T-helper 2 cell treated with Interferon-gamma antibody and Interleukin-4, amounts not matched to agents 100 ng/mL and 5 ng/mL, for 36 hours (primary cell): ENCODE measurements around the gene CLEC3A. TPM values are rescaled to one million over a fixed set of nuclear protein-coding genes. Genes with fewer than 3 reads are reported as not detected.
"Not testable (repeated sequence)": the region's sequence is repeated elsewhere in the genome, so short reads cannot be mapped to it uniquely, and the experiment has no call there.

ENCODE experiments used
- intact Hi-C: fragments of 100-400 bp; cut with micrococcal nuclease; formaldehyde crosslinking; loops from one replicate; pipeline ENCODE4 v1.15.1; 2023
- total RNA-seq: library from RNA; stranded (reverse); gene quantifications from 2 replicates; pipeline ENCODE4 v1.2.3, GENCODE V29; 2022

CLEC3A gene, protein sequence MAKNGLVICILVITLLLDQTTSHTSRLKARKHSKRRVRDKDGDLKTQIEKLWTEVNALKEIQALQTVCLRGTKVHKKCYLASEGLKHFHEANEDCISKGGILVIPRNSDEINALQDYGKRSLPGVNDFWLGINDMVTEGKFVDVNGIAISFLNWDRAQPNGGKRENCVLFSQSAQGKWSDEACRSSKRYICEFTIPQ
- not detected in 2 replicates for total RNA-seq

DNA sequence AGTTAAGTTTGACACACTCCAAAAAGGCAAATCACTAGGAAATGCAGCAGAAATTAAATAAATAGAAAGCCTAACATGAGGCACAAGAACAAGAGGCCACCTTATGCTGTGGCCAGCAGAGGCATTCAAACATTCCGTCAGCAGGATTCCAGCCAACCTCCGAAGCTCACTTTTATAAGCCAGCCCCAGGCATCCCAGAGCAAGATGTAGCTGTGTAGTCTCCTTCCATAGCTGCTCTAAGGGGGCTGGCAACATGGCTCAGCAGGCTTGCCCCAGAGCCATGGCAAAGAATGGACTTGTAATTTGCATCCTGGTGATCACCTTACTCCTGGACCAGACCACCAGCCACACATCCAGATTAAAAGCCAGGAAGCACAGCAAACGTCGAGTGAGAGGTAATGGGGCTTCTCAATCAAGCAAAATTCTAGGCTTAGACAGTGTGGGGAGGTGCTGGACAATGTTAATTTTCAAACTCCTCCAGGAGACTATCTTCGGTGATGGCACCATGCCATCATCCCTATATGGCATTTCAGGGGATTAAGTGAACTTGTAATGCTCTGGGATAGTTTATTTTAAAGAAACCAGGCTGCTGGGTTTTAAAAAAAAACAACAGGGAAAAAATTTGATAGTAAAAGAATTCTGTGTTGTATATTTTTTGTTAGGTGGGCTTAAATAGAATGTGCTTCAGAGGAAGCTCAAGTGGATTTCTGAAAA, at the start of gene CLEC3A:
TSS of gene CLEC3A (plus strand) at position 202 of the 714 bp plus-strand sequence. CDS start at position 281, 79 bp downstream.
- intact Hi-C loops = no loop called here

DNA sequence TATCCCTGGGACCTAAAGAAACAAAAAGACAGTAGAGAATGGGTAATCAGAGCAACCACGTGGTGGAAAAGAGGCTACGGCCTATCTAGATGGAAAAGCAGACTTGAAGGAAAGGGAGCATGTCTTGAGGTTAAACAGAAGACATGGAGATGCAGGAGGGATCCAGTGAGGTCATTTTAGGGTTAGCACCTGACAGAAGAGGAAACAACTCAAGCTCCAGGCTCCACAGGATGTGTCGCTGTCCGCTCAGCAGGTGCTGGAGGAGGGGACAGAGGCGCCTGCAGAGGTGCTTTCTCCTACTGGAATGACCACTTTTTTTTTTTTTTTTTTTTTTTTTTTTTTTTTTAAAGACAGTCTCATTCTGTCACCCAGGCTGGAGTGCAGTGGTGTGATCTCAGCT, 47.5 kb upstream of the CLEC3A start:
- intact Hi-C loops = no loop called here

DNA sequence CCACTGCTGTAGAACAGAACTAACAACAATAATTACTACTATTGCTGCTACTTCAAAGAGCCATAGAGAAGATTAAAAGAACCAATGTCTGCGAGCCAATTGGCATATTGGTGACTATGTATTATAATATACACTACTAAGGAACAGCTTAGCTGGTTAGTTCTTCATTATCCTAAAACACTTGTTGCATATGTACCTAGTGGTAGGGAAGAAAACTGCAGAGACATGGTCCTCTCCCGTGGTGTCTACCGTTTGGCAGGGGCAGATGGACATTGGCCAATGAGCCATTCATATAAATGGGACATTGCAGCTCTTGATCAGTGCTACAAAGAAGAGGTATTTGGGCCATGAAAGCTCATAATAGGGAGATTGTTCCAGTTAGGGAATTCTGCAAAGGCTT, 46.4 kb upstream of the CLEC3A start:
- intact Hi-C loops = no loop called here

DNA sequence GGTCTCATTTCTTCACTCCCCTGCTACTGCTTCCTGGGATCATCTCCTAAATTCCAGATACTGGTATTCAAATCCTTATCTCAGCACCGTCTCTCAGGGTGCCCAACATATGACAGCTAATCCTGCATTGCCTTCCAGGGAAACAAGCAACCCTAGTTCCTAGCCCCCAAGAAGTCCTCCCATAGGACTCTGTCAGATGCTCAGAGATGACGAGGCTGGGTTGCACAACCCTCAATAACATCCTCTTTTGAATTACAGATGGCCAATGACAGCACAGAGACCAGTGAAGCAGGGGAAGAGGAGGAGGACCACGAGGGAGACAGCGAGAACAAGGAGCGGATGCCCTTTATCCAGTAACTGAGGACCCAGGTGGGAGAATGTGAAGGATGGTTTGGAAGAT, 45.0 kb upstream of the CLEC3A start:
- intact Hi-C loops = no loop called here

DNA sequence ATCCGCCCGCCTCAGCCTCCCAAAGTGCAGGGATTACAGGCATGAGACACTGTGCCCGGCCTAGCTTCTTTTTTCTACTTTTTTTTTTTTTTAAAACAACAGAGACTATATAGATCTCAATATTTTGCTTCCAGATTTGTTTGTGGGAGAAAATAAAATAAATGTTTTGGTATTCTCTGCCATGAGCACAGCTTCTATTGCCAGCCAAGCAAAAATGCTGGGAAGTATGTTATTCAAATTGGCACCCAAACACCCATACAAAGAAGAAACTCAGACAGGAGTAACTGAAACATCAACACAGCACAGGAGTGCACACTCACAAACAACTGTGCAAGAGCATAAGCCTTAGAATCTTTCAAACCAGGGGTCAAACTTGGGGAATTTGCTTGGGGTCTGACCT, 37.2 kb upstream of the CLEC3A start:
- intact Hi-C loops = no loop called here

DNA sequence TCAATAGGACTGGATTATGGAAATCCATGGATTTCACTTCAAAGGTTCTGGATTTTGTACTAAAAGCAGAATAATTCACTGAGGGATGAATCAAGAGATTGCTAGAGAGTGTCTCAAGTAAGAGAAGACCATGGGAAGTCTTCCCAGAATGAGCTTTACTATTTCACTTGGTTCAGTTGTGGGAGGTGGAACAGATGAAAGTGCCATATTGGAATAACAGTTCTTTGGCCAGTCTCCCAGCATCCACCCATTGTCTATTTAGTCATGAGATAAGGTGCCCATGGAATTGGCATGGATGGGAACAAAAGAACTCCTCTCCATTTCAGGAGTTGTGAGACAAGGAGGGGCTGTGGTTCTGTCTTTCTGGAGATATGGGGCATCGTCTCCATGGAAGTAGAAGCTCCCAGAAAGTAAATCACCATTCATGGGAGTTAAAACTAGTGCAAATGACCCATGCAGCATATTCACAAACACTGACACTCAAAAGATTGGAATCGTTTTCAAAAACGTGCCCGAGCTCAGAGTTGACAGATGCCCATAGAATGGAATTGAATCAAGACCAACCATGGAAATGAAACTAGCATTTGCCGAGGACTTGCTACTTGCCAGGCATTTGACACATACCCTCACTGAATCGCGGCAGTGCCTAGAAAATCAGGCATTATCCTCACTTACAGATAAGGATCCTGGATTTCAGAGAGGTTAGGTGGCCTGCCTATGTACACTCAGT, 36.2 kb upstream of the CLEC3A start:
- intact Hi-C loops = no loop called here

DNA sequence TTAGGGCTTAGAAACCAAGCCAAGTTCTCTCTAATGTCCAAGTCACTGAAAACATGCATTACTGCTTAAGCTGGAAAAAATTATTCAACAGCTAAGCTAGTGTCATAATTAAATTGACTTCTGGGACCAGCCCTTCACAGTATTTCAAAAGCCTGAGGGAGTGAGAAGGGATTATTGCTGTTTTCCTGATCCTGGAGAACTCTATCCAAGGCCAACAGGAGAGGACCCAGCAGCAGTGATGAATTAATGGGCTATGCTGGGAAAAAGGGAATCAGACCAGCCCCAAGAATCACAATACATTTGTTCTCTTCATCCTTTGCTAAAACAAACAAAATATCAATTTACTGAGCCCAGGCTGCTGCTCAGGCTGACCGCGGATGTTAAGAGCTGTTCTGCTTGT, 34.5 kb upstream of the CLEC3A start:
- intact Hi-C loops = no loop called here

DNA sequence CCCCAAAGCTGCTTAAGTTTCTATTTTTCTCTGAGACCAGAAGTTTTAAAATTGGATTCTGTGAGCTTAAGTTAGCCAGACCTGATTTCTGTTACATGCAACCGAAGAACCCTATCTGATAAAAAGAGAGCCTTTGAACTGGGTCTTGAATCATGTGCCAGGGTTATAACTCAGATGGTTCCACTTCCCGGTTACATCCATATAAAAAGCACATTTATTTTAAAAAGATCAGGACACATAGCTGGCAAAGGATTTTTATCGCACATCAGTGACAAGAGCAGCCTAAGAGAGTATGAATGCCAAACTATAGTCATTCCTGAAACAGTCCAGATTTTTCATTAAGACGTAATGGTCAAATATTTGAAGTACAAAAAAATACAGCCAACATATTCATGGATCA, 32.5 kb upstream of the CLEC3A start:
- intact Hi-C loops = no loop called here

DNA sequence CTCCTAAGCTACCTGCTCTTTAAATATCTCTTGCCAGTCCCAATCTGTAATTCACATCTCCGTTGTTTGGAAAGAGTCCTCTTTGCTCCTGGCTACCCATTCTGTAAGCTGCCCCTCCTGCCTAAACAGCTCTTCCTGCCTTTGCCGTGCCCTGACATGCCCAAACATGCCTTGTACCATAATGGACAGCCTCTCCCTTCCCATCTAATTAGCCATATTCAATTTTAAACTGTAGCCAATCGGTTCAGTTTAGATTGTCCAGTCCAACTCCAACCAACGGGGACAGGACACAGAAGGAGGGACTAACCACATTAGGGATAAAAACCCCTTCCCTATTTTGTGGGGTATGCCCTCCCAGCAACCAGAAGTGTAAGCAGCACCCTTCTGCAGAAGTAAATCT, 30.6 kb upstream of the CLEC3A start:
- intact Hi-C loops = no loop called here

DNA sequence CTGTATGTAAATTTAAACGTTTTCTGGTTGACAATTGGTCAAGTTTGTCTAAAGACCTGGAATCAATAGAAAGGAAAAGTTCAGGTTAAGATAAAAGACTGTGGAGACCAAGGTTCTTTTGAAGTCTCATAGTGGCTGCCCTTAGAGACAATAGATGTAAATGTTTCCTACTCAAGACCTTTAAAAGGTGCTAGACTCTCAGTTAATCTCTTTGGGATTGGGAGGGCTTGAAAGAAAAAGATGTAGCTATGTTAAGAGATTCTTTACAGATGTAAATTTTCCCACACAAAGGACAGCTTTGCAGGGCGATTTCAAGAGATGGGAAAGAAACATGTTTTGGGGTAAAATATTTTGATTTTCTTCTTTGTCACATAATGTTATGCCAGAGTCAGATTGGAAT, 30.0 kb upstream of the CLEC3A start:
- intact Hi-C loops = not testable (repeated sequence)

DNA sequence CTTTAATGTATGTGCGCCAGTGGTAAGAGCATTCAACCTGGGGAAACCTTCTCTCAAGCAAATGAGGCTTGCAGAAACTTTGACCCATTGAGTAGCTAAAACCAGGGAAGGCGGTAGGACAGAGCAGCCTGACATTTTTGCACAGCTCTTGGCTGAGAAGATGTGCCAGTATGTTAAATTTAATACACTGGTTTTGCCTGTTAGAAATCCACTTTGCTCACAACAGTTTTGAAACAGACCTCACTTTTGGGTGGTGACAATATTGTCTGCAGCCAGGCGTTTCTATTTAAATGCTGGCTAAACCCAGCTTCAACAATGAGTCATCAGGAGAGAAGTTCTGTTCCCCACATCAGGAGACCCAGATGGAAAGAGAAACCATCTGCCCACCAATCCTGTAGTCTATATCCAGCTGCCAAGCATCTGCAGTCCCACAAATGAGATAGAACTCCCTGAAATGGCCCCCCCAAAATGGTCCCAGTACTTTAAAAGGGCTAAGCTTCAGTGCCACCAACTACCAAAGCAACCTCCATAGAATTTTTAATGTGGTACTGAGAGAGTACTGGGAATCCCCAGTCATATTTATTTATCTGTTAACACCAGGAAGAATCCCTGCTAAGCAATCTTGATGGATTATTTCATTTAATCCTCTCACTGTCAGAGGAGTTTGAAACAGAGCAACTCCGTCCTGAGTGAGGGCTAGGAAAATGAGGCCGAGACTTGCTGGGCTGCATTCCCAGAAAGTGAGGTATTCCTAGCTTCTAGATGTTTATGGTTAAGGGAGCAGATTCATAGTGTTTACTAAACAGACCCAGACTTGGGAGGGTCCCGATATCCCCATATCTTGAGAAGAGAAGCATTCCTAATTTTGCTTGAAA, 29.0 kb upstream of the CLEC3A start:
- intact Hi-C loops = no loop called here

DNA sequence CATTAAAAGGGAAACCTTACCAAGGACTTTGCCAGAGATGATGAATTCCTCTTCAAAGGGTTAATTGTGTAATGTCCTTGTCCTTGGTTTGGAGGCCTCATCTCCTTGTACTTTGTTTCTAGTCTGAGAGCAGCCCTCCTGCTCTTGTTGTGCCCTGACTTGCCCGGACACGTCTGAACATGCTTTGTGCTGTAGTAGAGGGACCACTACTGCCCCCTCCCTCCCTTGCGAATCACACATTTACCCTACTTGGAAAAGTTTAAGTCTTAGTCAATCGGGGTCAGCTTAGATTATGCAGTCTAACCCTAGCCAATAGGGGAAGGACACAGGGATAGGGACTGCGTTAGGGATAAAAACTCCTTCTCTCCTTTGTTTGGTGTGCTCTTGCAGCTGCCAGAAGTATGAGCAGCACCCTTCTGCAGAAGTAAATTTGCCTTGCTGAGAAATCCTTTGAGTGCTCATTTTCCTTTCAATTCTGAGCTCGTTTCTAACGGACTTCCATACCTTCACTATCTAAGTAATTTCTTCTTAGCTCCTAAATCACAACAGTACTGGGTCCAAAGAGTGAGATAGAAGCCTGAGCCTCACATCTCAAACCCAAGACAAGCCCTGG, 26.4 kb upstream of the CLEC3A start:
- intact Hi-C loops = no loop called here

DNA sequence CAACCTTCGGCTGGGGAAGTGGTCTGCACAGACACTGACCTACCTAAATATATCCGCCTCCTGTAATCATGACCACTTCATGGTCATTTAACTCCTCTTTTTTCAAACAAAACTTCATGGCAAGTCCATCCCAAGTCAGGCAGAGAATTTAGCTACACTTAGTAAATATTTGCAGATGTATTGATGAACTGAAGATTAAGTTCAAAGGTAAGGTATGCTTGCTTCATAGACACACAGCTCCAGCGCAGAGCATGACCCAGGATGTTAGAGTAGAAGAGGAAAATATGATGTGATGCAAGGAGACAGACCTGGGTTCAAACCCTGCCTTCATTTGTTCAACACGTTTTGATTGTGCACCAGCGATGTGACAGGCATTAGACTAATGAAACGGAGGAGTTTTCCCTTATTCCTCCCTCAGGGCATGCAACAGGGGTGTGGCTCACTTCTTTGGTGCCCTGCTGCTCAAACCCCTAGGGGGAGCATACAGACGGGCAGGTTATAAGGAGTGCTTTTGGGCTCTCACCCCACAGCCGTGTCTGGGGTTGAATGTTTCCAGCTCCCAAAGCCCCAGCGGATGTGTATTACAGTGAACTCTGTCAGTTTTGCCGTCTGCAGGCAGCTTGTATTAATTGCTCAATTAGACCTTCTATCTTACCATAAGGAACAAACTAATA, 23.9 kb upstream of the CLEC3A start:
- intact Hi-C loops = no loop called here

DNA sequence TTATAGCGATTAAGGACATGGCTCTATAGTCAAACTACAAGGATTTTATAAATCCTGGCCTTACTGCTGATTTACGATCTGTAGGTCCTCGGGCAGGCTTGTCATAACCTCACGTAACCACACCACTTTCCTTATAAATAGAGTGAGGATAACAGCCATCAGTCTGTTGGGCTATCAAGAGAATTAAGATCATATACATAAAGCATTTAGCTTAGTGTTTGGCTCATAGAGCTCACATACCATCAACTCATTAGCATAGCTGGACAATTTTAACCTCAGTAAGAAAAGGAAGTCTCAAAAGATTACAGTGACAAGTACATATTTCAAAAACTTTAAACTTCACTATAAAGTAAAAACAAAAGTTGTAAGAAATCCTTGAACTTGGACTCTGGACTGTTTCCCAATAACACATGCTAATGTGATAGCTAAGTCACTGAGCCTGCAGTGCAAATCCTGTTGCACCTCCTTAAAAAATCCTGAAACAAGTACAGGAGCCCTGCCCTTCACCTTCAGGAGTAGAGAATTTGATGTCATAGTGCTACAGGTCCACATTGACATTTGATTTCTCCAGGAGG, 20.8 kb upstream of the CLEC3A start:
- intact Hi-C loops = no loop called here

DNA sequence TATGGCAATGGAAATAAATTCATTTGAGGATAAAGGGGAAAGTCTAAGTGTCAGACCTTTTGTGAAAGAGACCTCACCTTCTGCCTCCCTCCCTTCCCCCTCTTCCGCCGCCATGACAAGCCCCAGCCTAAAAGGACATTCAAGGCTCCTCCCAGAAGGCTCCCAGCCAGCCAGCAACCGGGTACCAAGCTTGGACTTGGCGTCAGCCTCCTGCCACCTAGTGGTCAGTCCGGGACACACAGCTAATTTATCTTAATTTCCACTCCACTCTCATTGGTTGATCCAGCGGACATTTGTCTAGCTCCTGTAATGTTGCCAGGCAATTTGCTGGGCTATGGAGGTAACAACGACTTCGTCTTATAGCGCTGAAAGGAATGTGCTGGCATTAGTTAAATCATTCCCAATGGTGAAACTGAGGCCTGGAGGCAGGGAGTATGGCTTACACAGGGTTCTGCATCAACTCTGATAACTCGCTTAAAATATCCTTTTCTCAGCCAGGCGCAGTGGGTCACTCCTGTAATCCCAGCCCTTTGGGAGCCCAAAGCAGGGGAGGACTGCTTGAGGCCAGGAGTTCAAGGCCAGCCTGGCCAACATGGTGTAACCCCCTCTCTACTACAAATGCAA, 19.3 kb upstream of the CLEC3A start:
- intact Hi-C loops = loop anchor here (1.0 kb wide), 2 partner anchors 96 to 328 kb away; partner anchors contain the start of gene WWOX

DNA sequence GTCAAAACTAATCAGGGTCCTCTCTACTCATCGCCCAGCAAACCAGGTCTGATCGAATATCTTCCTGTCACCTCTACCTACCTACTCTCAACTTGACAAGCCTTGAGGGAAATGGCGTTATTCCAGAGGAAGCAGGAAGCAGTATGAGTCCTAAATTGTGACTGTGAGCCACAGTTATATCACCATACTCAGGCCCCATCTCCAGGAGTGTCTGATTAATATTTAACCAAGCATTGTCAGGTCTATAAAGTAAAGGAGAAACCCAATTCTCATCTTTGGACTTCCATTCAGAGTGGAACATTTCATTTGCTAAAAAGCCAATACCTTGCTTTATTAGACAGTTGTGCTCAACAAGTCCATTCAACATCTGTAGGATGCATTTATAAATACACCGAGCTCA, 17.8 kb upstream of the CLEC3A start:
- intact Hi-C loops = no loop called here

DNA sequence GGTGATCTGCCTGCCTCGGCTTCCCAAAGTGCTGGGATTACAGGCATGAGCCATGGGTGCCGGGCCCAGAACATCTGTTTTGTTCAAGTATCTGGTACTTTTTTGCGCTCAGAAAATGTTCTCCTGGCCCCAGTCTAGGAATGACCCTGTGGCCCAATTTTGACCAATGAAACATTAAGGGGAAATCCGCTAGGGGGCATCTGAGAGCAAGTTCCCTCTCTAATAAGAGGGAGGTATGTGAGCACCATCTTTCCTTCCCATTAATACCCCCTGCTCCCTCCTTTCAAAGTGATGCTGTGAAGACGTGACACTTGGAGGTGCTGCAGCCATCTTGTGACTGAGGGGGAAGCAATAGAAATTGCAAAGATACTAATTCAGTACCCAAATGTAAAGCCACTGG, 16.5 kb upstream of the CLEC3A start:
- intact Hi-C loops = no loop called here

DNA sequence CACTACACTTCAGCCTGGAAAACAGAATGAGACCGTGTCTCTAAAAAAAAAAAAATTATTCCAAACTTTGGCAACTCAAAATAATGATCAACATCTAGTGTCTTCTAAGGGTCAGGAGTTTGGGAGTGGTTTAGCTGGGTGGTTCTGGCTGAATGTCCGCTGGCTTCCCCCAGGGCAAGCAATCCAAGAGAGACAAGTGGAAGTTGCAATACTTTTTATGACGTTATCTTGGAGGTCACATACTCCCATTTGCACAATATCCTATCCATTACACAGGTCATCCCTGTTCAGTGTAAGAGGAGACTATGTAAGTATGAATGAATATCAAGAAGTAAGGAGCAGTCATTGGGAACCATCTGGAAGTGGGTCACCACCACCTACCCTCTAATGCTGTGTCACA, 15.2 kb upstream of the CLEC3A start:
- intact Hi-C loops = no loop called here

DNA sequence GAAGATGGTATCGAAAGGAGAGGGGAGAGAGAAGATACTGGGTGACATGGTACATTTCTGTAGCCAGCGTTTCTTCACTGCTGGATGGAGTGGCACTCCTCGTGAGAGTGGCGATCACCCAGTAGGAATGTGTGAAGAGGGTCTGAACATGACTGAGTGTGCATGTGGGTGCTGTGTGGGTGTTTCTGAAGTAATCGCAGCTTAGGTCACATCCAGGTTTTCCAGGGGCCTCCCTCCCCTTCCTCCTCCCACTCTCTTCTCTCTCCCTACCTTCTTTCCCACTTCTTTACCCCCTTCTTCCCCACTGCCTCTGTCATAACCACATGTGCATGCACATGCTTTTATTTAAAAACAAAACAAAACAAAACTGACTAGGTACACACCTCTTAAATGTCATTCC, 1.8 kb downstream of the CLEC3A start:
- intact Hi-C loops = no loop called here

DNA sequence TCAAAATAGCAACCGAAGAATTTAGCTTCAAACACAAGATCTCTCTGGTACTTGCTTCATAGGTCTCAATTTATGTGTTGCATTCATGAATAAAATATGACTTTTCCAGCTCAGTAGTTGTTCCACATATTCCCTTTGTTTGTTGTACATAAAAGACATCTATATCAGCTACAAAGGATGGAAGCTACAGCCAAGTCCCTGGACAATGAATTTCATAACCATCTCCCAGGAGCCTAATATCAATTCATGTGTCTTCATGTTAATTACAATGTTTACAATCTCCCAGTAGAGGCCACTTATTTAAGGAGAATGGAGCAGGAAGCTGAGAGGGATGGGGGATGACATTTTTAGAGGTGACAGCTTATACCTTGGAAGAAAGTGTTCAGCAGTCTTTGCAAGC, 3.3 kb downstream of the CLEC3A start:
- intact Hi-C loops = no loop called here
